HG03342 (cell line): Measurements from ENCODE around the gene NEURL1.

ENCODE experiments used
- ATAC-seq: cut with Tn5 transposase; IDR thresholded peaks from one replicate; pipeline ENCODE4 v1.9.1; 2021; ENCODE audit warnings: mild to moderate bottlenecking, moderate library complexity; ENCODE audit not compliant: unreplicated experiment

The NEURL1 gene

DNA sequence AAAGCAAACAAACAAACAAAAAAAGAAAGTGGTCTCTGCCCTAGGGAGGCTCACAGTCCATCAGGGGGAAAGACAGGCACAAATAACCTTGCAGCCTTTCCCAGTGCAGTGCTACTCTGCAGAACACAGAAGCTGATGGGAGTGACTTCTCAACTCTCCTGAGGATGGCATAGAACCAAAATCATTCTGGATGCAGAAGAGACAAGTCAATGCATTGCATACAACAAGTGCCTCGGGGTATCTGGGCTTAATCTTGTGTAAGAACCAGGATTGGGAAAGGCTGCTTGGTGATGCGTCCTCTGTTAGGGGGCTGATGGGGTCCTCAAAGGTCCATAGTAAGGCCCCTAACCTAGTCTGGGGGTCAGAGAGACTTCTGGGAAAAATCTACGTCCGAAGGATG, 68.9 kb downstream of the NEURL1 start:
- no peak for ATAC-seq

DNA sequence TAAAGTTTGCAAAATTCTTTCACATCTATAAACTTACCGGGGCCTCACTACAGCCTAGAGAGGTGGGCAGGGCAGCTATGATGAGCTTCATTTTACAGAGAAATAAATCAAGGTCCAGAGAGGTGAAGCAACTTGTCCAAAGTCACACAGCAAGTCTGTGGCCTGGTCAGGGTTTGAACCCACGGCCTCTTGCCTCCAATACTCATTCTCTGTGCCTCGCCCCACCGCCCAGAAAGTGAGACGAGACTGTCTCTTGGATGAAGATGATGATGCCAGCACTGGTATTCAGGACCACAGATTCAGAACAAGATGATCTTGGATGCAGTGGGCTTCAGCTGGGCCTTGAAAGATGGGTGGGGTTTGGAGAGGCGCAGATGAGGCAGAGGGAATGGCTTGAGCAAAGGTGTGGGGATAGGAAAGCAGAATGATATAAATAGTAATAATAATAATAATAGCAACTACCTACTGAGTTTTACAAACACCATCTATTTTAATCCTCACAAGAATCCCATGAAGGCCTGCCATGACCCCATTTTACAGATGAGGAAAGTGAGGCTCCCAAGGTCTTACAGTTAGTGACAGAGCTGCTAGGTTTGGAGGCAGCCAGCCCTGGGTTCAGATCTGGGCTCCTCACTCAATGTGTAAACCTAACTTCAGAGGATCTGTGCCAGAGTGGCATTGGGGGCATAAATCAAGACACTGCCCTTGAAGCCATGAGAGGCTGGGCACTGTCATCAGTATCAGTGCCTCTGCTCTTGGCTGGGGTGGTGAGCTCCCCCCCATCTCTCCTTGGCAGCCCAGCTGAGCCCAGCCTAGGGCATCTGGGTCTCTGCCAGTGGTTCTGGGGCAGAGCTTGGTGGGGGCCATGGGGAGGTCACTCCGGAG, 70.0 kb downstream of the NEURL1 start:
- ATAC-seq: no peak

DNA sequence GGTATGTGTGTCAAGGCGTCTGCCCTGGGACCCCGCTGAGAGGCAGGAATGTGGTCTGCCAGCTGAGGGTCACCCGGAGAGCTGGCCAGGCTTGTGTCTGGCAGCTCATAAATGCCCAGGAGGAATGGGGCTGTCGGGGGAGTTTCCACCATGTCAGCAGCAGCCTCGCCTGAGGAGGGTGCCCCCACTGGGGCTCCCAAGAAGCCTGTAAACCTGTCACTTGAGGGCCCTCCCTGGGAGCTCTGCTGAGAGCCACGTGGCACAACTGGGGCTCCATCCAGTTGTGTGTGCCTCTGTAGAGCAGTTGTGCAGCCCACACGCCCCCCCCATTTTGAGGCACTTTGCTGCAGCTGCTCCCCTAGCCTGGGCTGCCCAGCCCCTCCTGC, 70.6 kb downstream of the NEURL1 start:
- no peak for ATAC-seq

DNA sequence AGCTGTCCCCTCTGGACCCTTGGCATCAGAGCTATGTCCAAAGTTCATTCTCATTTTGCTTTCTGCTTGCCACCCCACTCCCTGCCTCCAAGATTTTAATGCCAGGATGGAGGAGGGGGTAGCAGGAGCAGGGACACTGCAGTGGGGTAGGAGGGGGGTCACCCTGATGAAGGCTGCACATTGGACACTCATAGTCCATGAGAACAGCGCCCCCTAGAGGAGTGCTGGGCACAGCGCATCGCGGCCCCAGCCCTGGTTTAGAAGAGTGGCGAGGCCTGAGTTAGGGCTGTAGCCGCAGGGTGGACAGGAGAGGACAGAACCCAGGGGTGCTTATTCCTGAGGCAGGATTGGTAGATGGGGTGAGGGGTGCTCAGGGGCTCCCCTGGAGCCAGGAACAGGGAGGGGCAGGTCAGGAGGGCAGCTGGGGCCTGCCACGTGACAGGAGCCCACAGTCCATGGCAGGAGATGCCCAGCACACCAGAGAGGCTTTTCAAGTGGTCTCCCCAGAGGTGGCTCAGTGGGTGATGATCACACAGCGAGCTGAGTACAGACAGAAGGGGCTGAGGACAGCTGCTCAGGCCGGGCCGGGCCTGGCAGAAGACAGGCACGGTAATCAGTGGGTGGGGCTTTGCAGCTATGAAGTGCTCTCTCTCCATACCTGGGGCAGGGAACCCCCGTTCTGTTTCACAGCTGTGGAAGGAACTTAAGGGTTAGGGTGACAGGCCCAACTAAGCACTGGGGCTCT, 71.4 kb downstream of the NEURL1 start:
- ATAC-seq: no peak

DNA sequence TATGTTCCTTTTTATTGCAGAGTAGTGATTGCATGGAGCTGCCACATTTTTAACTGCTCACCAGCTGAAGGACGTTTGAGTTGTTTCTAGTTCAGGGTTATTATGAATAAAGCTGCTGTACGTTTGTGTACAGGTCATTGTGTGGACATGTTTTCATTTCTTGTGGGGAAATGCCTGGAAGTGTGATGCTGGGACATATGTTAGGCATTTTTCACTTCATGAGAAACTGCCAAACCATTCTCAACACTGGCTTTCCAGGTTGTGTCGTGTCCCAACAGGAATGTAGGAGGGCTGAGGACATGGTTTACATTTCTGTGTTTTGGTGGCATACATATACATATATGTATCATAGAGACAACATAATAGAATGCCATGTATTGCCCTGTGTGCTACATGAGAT, 73.0 kb downstream of the NEURL1 start:
- ATAC-seq: no peak

DNA sequence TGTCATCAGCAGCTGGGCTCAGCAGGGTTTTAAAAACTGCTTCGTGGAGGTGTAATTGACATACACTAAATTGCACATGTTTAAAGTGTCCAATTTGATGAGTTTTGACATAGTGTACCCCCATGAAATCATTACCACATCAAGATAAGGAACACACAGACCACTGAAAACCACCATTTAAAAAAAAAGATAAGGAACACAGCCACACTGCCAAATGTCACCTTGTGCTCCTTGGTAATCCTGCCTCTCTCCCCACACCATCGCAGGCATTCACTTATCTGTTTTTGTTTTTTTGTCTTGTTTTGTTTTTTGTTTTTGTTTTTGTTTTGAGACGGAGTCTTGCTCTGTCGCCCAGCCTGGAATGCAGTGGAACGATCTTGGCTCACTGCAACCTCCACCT, 75.0 kb downstream of the NEURL1 start:
- no peak for ATAC-seq

DNA sequence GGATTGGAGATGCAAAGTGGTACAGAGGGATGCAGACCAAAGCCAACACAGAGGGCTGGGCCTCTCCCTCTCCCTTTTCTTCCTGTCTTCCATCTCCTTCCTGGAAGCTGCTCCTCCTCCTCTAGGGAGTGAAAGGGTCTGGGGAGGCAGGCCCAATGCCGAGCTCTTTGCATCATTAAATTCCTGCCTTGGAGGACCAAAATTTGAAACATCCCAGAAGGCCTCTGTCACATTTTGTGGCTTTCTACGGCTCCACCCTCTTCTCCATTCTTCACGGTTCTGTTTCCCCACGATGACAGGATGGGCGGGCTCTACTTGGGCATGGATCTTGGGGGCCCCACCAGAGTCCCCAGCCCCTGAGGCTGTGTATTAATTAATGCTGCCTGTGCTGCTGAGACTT, 76.4 kb downstream of the NEURL1 start:
- ATAC-seq: no peak

DNA sequence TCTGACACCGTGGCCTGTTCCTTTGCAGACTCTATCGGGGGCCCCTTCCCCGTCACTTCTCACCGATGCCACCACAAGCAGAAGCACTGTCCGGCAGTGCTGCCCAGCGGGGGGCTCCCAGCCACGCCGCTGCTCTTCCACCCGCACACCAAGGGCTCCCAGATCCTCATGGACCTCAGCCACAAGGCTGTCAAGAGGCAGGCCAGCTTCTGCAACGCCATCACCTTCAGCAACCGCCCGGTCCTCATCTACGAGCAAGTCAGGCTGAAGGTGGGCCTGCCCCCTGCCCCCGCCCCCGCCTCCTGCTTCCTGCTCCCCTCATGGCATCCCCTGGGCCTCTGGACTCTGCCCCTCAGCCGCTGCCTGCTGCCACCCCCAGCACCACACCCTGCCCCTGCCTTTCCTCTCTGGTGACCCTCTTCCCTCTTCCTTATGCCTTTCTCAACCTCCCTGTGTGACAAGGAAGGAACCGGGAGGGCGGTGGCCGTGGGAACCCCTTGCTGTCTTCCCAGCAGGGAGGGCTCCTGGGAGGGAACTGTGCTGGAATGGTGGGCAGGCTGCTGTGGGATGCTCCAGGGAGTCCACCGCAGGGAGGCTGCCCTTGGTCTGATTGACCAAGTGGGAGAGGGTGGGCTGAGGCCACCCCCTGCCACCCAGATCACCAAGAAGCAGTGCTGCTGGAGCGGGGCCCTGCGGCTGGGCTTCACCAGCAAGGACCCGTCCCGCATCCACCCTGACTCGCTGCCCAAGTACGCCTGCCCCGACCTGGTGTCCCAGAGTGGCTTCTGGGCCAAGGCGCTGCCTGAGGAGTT, 77.5 kb downstream of the NEURL1 start:
- ATAC-seq: no peak

DNA sequence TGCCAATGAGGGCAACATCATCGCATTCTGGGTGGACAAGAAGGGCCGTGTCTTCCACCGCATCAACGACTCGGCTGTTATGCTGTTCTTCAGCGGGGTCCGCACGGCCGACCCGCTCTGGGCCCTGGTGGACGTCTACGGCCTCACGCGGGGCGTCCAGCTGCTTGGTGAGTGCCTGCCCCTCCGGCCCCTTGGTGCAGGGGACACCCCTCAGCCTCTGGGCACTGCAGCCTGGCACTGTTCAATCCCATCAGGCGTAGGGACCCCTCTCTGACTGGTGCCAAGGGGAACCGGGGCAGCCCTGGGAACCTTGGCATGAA, 78.1 kb downstream of the NEURL1 start:
- no peak for ATAC-seq

DNA sequence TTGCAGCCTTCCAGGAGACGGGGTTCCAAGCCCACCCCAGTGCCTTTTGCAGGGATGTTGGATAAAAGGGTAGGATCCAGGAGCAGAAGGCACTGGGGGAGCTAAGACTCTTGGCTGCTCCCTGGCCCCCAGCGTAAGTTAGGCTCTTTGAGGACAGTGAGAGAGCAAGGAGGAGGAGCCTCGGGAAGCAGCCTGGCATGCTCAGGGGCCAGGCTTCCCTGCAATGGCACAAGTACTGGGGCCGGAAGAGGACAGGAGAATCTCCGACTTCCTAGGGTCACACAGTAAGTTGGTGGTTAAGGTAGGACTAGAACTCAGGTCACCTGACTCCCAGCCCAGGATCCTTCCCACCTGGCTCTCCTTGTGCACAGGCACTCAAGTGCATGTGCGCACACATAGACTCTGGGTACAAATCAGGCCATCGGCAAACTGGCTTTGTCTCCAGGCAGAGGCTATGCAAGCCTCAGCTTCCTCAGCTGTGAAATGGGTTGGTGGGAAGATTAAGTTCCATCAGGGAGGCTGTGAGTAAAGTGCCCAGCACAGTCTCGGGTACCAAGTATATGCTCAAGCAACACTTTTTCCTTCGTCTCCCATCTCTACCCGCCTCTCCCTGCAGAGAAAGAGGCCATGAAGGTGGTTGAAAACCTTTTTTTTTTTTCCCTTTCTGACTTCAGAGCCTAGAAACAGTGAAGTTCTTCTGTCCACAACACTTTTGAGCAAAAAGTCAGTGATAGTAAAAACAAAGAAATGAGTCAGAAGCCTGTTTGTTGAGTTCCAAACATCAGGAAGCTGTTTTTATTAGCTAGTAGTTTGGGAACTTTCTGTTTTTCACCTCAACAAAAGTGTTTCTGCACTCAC, 79.1 kb downstream of the NEURL1 start:
- no peak for ATAC-seq

DNA sequence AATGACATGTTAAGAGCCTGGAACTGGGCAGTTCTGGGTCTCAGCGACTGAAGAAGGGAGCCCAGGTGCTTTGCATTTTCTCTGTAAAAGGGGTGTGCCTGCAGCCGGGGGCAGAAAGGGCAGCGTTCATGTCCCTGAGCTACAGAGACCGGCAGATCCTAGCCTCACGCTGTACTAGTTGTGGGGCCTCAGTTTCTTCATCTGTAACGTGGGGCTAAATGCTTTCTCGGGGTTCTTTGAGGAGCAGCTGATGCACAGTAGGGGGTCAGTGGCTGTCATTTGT, 79.6 kb downstream of the NEURL1 start:
- ATAC-seq: no peak

DNA sequence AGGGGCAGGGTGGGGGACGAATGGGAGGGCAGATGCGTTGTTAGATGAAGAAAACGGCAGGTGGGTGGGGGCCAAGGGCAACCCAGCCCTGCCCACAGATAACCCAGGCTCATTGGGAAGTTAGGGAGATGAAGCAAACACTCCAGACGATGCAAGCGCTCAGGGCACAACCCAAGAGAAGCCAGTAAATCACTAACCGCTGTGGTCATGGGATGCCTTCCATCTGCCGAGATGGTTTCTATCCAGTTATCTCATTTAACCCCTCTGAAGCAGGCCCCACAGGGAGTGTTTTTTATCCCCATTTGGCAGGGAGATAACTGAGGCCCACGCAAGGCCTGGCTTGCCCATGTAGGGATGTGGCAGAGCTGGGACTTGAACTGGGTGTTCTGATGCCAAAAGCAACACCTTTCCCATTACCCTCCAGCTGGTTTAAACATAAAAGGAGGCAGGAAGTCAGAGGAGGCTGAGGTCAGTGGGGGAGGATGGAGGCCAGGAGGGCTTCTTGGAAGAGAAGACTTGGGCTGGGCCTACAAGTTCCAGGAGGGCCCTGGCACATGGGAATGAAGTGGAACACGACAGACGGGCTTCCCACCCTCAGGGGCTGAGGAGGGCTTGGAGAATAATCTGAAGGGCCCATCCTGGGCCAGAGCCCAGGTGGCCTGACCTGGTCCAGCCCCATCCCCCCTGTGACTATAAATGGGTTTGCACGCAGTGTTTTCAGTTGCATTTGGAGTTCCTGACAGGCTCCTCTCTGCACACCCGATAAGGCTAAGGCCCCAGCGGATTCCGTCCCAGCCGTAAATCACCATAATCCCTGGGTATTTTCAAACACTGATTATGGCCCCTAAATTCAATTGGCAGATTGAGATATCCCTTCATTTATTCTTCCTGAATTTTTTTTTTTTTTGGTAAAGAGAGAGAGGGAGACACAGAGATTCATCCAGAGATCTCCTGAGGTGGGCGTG, 80.9 kb downstream of the NEURL1 start:
- no peak for ATAC-seq

DNA sequence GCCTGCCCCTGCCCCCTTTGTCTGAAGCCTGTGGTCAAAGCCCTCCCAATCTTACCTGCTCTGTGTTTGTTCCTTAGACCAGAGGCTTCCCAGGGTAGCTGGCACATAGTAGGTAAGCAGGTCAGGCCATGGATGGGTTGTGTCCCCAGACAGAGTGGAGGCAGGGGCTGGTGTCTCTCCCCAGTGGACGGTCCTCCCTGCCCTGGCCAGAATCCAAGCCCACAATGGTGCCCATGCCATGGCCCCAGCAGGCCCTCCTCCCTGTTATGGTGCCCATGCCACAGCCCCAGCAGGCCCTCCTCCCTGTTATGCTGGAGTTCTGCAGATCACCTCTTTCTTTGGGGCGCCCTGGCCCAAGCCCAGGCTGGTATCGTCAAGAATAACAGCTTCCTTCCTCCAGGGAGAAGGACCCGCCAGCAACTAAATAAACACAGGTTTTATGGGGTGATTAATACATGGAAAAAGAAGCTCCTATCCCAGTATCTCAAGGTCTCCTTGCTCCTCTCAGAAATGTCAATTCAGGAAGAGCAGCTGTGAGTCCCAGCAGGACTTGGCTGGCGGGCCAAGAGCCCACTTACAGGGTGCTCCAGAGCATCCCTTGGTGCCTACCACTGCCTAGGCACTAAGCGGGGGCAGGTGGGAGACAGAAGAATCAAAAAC, 82.0 kb downstream of the NEURL1 start:
- ATAC-seq: no peak

DNA sequence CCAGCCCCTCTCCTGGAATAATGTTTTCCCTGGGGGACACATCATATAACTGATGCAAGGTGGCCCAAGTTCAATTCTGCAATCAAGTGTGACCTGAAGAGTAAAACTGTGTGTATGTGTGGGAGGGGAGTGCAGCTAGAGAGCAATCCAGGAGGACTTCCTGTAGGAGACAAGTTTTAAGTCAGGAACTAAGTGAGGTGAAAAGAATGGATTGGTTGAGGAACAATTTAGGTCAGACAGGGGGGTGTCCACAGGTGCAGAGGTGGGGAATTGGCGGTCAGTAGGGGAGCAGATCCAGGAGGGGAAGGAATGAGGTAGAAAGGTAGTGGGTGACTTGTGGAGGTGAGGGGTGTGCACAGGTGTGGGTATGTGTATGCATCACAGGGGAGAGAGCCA, 82.6 kb downstream of the NEURL1 start:
- no peak for ATAC-seq

DNA sequence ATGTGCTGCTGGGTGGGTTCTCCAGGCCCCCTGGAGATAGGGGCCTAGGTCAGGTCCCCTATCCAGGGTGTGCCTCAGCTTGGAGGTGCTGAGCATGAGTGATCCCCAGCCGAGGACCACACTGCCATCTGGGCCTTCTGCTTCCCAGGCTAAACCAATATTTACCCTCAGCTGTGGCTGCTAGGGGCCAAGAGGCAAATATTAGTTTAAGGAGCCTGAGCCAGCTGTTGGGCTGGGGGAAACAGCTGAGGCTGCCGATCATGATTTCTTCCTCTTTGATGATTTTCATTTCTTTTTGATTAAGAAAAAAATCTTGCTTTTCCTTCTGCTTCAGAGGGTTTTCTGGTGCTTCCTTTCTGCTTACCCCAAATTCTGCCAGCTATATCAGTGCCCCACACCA, 83.4 kb downstream of the NEURL1 start:
- no peak for ATAC-seq

DNA sequence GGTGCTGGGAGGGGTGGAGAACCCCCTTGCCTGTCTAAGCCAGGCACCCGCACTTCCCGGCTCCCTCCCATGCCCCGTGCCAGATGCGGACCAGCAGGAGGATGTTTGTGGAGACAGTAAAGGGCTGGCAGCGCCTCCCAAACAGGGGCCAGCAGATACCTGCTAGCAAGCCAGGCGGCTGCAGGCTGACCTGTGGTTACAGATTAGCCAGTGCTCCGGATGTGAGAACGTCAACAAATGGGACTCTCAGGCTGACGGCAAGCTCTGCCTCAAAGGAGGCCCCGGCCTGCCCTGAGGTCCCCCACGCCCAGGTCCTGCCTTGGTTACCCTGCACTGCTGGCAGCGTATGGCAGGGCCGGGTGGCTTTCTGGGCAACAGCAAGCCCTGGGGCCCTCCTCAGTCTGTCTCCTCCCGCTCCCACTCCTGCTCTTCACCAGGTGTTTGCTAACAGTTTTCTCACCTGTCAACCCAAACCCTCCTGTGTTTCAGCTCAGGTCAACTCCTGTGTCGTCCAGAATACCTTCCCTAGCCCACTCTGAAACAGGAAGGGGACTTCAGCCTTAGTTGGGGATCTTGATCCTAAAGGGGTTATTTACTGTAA, 85.4 kb downstream of the NEURL1 start:
- ATAC-seq: no peak

DNA sequence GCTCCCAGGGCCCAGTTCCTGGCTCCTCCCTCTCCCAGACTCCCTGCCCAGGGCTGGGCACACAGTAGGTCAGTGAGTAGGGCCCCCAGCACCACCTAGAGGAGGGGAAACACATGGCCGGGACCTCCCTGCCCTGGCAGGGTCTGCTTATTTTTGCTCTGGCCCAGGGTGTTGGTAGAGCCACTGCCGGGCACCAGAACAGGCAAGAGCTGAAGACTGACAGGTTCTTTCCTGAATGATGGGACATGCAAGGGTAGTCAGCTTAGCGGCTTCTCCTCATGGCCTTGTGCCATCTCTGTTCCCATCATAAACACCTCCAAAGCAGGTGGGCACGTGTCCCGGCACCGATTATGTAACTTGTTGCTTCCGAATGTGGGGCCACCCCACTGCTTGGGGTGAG, 86.5 kb downstream of the NEURL1 start:
- ATAC-seq: no peak

DNA sequence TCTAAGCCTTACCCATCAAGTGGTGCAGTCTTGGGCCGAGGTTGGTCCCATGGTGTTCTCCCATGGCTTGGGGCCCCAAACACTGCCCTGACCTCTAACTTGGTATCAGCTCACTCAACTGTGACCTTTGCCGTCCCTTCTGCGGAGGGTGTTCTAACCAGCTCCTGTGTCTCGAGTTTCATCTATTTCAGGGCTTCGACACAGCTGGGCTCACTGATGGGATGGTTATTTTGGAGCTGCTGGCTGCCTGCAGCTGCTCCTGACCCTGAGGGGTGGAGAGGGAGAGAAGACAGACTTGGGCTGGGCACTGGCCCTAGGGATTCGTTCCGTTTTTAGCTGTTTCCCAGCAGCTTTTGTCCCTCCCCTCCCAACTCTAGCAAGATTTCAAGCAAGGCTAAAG, 86.9 kb downstream of the NEURL1 start:
- no peak for ATAC-seq

DNA sequence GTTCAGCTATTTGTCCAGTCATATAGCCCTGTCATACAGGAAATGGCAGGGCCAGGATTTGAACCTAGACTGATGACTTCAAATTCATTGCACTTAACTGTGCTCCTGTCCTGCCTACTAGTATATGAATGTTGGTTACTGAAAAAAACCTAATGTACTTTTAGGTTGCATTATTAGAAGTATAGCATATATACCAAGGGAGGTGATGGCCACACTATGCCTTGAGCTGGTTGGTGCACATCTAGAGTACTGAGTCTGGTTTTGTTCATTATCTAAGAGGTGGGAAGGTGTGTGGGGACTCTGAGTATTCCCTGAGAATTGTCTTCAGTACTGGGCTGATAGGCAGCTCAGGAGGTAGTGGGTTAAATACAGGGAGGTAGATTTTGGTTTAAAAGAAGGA, 88.0 kb downstream of the NEURL1 start:
- ATAC-seq: no peak
